Effector memory CD8-positive, alpha-beta T cell (primary cell): ENCODE results near the gene NDE1.
"Not testable (repeated sequence)": the region's sequence is repeated elsewhere in the genome, so short reads cannot be mapped to it uniquely, and the experiment has no call there.

Experiments used
- ATAC-seq: fragments of 150-1000 bp; cut with Tn5 transposase; replicated peaks from 2 replicates; pipeline ENCODE4 v1.10.0; 2021; ENCODE audit warnings: mild to moderate bottlenecking, moderate library complexity
- DNase-seq, 3 experiments: peaks; one replicate each; pipeline ENCODE4 v3.0.0; 2021
- H3K27ac Mint-ChIP-seq, 2 donors: one replicate each; pipeline ENCODE4 v1.8.0; 2022; ENCODE audit warnings: mild to moderate bottlenecking in 2 of 2, mixed read lengths in 2 of 2, moderate library complexity in 2 of 2
- H3K27me3 Mint-ChIP-seq, 2 donors: one replicate each; pipeline ENCODE4 v1.8.0; 2022; ENCODE audit warnings: mixed read lengths in 2 of 2
- H3K36me3 Mint-ChIP-seq: one replicate; pipeline ENCODE4 v1.8.0; 2022; ENCODE audit warnings: mild to moderate bottlenecking, moderate library complexity, mixed read lengths; ENCODE audit not compliant: insufficient read depth
- H3K4me1 Mint-ChIP-seq, 2 donors: one replicate each; pipeline ENCODE4 v1.8.0; 2022; ENCODE audit warnings: low read depth in 2 of 2, mixed read lengths in 2 of 2
- H3K4me3 Mint-ChIP-seq, 2 donors: one replicate each; pipeline ENCODE4 v1.8.0; 2022; ENCODE audit warnings: mild to moderate bottlenecking in 2 of 2, mixed read lengths in 2 of 2, moderate library complexity in 2 of 2
- H3K9me3 Mint-ChIP-seq, 2 donors: one replicate each; pipeline ENCODE4 v1.8.0; 2022; ENCODE audit warnings: mixed read lengths in 2 of 2

NDE1 gene

GRCh38 chr16:15672127-15672513 is 22.1 kb downstream of the NDE1 start:
- peaks cover 90% of the 10 kb centered on the region for H3K36me3 Mint-ChIP-seq
- not testable (repeated sequence) for H3K4me3 Mint-ChIP-seq

GRCh38 chr16:15672514-15673167 is 22.6 kb downstream of the NDE1 start:
- Mint-ChIP-seq H3K4me3 (peak overlapping the region; percentile 9 to 53), H3K27ac (peak overlapping the region; percentile 84 to 93), H3K4me1 (peaks cover 23% of the 10 kb centered on the region in 2 donors), H3K9me3 (no peaks in the 10 kb centered on the region), H3K27me3 (no peaks in the 10 kb centered on the region), H3K36me3 (peaks cover 86% of the 10 kb centered on the region)
- peak; percentile 97 for ATAC-seq
- DNase-seq: peak; percentile 36 to 61 (median 56)

More at GRCh38 chr16:15672127-15672513, 22.1 kb downstream of the NDE1 start:
- H3K9me3 Mint-ChIP-seq, ATAC-seq, DNase-seq, H3K27me3 Mint-ChIP-seq: not testable (repeated sequence)
- peaks cover 23% of the 10 kb centered on the region in 2 donors for H3K4me1 Mint-ChIP-seq
- peak overlapping the region; percentile 84 to 93 for H3K27ac Mint-ChIP-seq

- H3K36me3 Mint-ChIP-seq: peaks cover 84% of the 10 kb centered on the region
- no peaks in the 10 kb centered on the region for H3K9me3 Mint-ChIP-seq
- peaks cover 23% of the 10 kb centered on the region in 2 donors for H3K4me1 Mint-ChIP-seq
- ATAC-seq (no peak), DNase-seq (no peak)
- peak overlapping the region in 1 of 2 donors; percentile 4 for H3K4me3 Mint-ChIP-seq
- H3K27me3 Mint-ChIP-seq: no peaks in the 10 kb centered on the region
- H3K27ac Mint-ChIP-seq: peak overlapping the region; percentile 84 to 93
These were observed 24.5 kb downstream of the NDE1 start for GRCh38 chr16:15674571-15674970.

DNA sequence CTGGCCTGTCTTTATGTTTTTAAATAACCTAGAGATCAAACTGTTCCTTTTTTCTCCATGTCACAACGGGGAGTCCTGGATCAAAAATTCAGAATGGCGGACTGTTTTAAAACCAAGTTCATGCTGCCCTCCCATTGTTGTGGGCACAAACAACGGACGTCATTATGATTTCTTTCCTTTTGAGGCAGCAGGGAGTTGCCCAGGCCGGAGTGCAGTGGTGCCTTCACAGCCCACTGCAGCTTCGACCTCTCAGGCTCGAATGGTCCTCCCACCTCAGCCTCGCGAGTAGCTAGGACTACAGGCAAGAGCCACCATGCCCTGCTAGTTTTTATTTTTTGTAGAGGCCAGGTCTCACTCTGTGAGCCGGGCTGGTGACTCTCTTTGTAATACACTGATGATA is 26.5 kb downstream of the NDE1 start:
- peaks cover 25 to 31% of the 10 kb centered on the region in 2 donors for H3K4me1 Mint-ChIP-seq
- H3K27me3 Mint-ChIP-seq: no peaks in the 10 kb centered on the region
- peaks cover 86% of the 10 kb centered on the region for H3K36me3 Mint-ChIP-seq
- DNase-seq (no peak), ATAC-seq (no peak)
- peak overlapping the region; percentile 84 to 93 for H3K27ac Mint-ChIP-seq
- no peaks in the 10 kb centered on the region for H3K9me3 Mint-ChIP-seq
- H3K4me3 Mint-ChIP-seq: no peak overlapping the region

- no peak for ATAC-seq
- no peaks in the 10 kb centered on the region for H3K9me3 Mint-ChIP-seq
- peaks cover 26 to 31% of the 10 kb centered on the region in 2 donors for H3K4me1 Mint-ChIP-seq
- no peaks in the 10 kb centered on the region for H3K27me3 Mint-ChIP-seq
- H3K4me3 Mint-ChIP-seq: no peak overlapping the region
- DNase-seq: no peak
- peak overlapping the region; percentile 80 to 84 for H3K27ac Mint-ChIP-seq
- peaks cover 88% of the 10 kb centered on the region for H3K36me3 Mint-ChIP-seq
These were observed 27.4 kb downstream of the NDE1 start for GRCh38 chr16:15677447-15677846.

DNA sequence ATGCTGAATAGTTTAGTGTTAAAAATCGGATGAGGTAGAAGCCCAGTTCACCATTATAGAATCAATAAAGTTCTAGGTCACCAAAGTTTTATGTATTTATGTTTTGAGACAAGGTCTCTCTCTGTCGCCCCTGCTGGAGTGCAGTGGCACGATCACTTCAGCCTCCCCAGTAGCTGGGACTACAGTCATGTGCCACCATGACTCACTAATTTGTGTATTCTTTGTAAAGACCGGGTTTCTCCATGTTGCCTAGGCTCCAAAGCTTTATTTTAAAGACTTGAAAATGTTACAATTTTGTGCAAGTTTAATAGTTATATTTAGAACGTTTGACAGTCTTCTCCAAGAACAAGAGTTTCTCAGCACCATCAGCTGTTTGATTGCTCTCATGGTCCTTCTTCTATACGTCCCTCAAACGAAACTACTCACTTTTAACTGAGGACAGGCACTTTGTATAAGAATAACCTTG is 32.1 kb downstream of the NDE1 start:
- Mint-ChIP-seq H3K27ac (peak overlapping the region; percentile 29 to 58), H3K27me3 (no peaks in the 10 kb centered on the region), H3K4me3 (no peak overlapping the region), H3K36me3 (peaks cover 81% of the 10 kb centered on the region), H3K4me1 (peaks cover 4 to 15% of the 10 kb centered on the region in 2 donors), H3K9me3 (no peaks in the 10 kb centered on the region)
- ATAC-seq (peak; percentile 69), DNase-seq (peak in 2 of 3 experiments; percentile 10 to 23)

- Mint-ChIP-seq H3K36me3 (peaks cover 90% of the 10 kb centered on the region), H3K4me3 (no peak overlapping the region), H3K27me3 (no peaks in the 10 kb centered on the region), H3K9me3 (no peaks in the 10 kb centered on the region), H3K27ac (peak overlapping the region in 1 of 2 donors; percentile 31), H3K4me1 (peaks cover 2 to 6% of the 10 kb centered on the region in 2 donors)
- DNase-seq (no peak), ATAC-seq (no peak)
These were observed 36.2 kb downstream of the NDE1 start for GRCh38 chr16:15686287-15686686.

GRCh38 chr16:15689290-15689689 is 39.2 kb downstream of the NDE1 start:
- no peak overlapping the region for H3K4me3 Mint-ChIP-seq
- ATAC-seq: no peak
- peaks cover 92% of the 10 kb centered on the region for H3K36me3 Mint-ChIP-seq
- no peak overlapping the region for H3K27ac Mint-ChIP-seq
- no peak for DNase-seq
- H3K4me1 Mint-ChIP-seq: peaks cover 0 to 6% of the 10 kb centered on the region in 2 donors
- no peaks in the 10 kb centered on the region for H3K9me3 Mint-ChIP-seq
- H3K27me3 Mint-ChIP-seq: no peaks in the 10 kb centered on the region

DNA sequence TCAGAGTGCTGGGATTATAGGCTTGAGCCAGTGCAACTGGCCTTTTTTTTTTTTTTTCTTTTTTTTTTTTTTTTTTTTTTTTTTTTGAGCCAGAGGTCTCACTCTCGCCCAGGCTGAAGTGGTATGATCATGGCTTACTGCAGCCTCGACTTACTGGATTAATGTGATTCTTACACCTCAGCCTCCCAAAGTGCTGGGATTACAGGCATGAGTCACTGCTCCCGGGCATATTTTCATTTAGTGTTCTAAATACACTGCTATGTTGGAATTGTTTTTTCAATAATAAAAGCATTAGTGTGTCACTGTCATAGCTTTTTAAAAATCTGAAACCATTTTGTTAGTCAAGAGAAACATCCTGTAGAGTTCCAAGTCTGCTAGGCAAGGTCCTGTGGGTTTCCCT is 40.3 kb downstream of the NDE1 start:
- Mint-ChIP-seq H3K4me1 (peaks cover 0 to 3% of the 10 kb centered on the region in 2 donors), H3K27me3 (no peaks in the 10 kb centered on the region), H3K36me3 (peaks cover 92% of the 10 kb centered on the region), H3K4me3 (no peak overlapping the region), H3K9me3 (no peaks in the 10 kb centered on the region), H3K27ac (peak overlapping the region in 1 of 2 donors; percentile 74)
- DNase-seq (no peak), ATAC-seq (no peak)

- ATAC-seq (no peak), DNase-seq (no peak)
- Mint-ChIP-seq H3K4me1 (peaks cover 0 to 3% of the 10 kb centered on the region in 2 donors), H3K36me3 (peaks cover 97% of the 10 kb centered on the region), H3K27ac (peak overlapping the region; percentile 74), H3K4me3 (no peak overlapping the region), H3K27me3 (no peaks in the 10 kb centered on the region), H3K9me3 (no peaks in the 10 kb centered on the region)
These were observed 41.0 kb downstream of the NDE1 start for GRCh38 chr16:15691046-15691445.

GRCh38 chr16:15692508-15692907 is 42.5 kb downstream of the NDE1 start:
- not testable (repeated sequence) for H3K4me3 Mint-ChIP-seq, H3K27me3 Mint-ChIP-seq, ATAC-seq, H3K4me1 Mint-ChIP-seq, DNase-seq, H3K9me3 Mint-ChIP-seq
- H3K36me3 Mint-ChIP-seq: peaks cover 99% of the 10 kb centered on the region
- H3K27ac Mint-ChIP-seq: peak overlapping the region in 1 of 2 donors; percentile 32

DNA sequence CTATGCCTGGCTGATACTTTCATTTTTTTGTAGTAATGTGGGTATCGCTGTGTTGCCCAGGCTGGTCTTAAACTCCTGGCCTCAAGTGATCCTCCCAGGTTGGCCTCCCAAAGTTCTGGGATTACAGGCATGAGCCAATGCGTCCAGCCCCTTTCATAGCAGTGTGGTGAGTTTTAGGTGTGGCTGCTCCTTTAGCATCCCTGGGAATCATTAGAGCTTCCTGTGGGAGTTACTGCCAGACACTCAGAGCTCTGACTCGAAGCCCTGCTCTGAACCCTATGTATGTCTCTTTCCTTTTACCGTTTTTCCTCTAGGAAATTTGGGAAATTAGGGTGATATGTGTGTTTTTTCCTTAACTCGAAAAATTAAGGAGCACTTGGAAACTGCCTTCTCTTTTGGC is 44.5 kb downstream of the NDE1 start:
- Mint-ChIP-seq H3K36me3 (peaks cover 96% of the 10 kb centered on the region), H3K4me3 (no peak overlapping the region), H3K27ac (peak overlapping the region in 1 of 2 donors; percentile 63), H3K4me1 (no peaks in the 10 kb centered on the region), H3K9me3 (no peaks in the 10 kb centered on the region), H3K27me3 (no peaks in the 10 kb centered on the region)
- ATAC-seq (no peak), DNase-seq (no peak)

- H3K4me1 Mint-ChIP-seq: peaks cover 7 to 10% of the 10 kb centered on the region in 2 donors
- H3K27me3 Mint-ChIP-seq: no peaks in the 10 kb centered on the region
- no peak overlapping the region for H3K27ac Mint-ChIP-seq
- DNase-seq (no peak), ATAC-seq (no peak)
- no peaks in the 10 kb centered on the region for H3K9me3 Mint-ChIP-seq
- peaks cover 78% of the 10 kb centered on the region for H3K36me3 Mint-ChIP-seq
- H3K4me3 Mint-ChIP-seq: no peak overlapping the region
These were observed 49.8 kb downstream of the NDE1 start for GRCh38 chr16:15699819-15700218.

DNA sequence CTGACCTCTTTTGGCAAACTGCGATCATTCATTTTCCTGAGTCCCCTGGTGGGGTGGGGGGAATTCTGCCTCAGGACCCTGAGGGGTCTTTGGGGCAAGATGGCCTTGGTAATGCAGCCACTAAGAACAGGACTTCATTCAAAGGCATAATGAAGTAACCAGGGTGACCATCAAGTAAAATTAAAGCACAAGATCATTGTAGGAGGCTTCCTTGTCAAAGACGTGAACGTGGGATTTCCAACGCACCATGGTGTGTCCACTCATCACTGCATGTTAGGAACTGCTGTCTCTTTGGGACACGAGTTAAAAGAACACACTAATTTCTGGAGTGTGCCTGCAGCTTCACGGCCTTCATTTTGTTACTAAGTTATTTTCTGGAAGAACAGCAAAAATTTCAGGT is 51.3 kb downstream of the NDE1 start:
- Mint-ChIP-seq H3K4me1 (peaks cover 7 to 10% of the 10 kb centered on the region in 2 donors), H3K36me3 (peaks cover 72% of the 10 kb centered on the region), H3K27ac (no peak overlapping the region), H3K9me3 (no peaks in the 10 kb centered on the region), H3K4me3 (no peak overlapping the region), H3K27me3 (no peaks in the 10 kb centered on the region)
- ATAC-seq: no peak
- DNase-seq: no peak
